Posterior vena cava (tissue), 2 donors: ENCODE results near the gene PFAS. TPM values are rescaled to one million over a fixed set of nuclear protein-coding genes. Genes with fewer than 3 reads are reported as not detected.

ENCODE experiments used
- DNase-seq: peaks from one replicate; pipeline ENCODE4 v3.0.0-alpha.2; 2020; ENCODE audit warnings: low spot score
- intact Hi-C, 2 donors: fragments of 100-400 bp; cut with DNase I; formaldehyde crosslinking; loops; one replicate each; pipeline versions ENCODE4 v1.14.1 to v1.14.2; 2022 to 2023
- total RNA-seq, 2 donors: library from RNA; stranded (reverse); fragmentation: NEBNext Ultra II Directional; extraction: Animal tissue kit (Norgen Biotek cat#: 25700); gene quantifications; one replicate each; pipeline ENCODE4 v1.2.1, GENCODE V29; 2021
- donor health status: DM: yes; HTN: yes; CAD: no.
- donor health status: DM: yes; HTN: yes; CAD: no.

The PFAS gene
- total RNA-seq, 2 donors from 2014 or later = 20.3 to 23.9 TPM

- intact Hi-C loops = loop anchor here in 1 of 2 donors (5.0 kb wide), 1 partner anchor 100 kb away; no protein-coding TSS in a partner anchor
- no peak for DNase-seq
Measured at GRCh38 chr17:8287651-8288335, 38.7 kb downstream of the PFAS start.

- intact Hi-C loops = loop anchor here in 1 of 2 donors (5.0 kb wide), 1 partner anchor 101 kb away; no protein-coding TSS in a partner anchor
Measured at GRCh38 chr17:8288336-8289102, 39.4 kb downstream of the PFAS start, which contains the start of gene RANGRF. TSS of gene RANGRF (plus strand) at chr17:8288670. CDS start at chr17:8288789, 119 bp downstream.

DNA sequence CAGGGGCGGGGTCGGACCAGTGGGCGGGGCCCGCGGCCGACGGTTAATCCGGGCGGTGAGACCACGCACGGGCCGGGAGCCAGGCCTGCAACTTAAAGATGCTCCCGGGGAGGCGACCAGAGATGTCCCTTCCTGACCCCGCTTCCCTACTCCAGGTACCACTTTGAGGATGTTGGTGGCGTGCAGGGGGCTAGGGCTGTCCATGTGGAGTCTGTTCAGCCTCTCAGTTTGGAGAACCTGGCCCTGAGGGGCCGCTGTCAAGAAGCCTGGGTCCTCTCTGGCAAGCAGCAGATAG lies 40.0 kb downstream of the PFAS start:
- no peak for DNase-seq
- intact Hi-C loops = loop anchor here in 1 of 2 donors (5.0 kb wide), 1 partner anchor 102 kb away; no protein-coding TSS in a partner anchor

More at GRCh38 chr17:8288336-8289102, 39.4 kb downstream of the PFAS start, which contains the start of gene RANGRF:
- DNase-seq = peak; percentile 96

- intact Hi-C loops = no loop called here
- DNase-seq = no peak
Measured at GRCh38 chr17:8290043-8290442, 41.0 kb downstream of the PFAS start.

- DNase-seq = no peak
- intact Hi-C loops = no loop called here
Measured at GRCh38 chr17:8292639-8293395, 43.7 kb downstream of the PFAS start.

- intact Hi-C loops = no loop called here
Measured at GRCh38 chr17:8294361-8294760, 45.3 kb downstream of the PFAS start.

GRCh38 chr17:8294814-8295316 lies 45.8 kb downstream of the PFAS start:
- no peak for DNase-seq
- intact Hi-C loops = no loop called here

More at GRCh38 chr17:8294361-8294760, 45.3 kb downstream of the PFAS start:
- no peak for DNase-seq

DNA sequence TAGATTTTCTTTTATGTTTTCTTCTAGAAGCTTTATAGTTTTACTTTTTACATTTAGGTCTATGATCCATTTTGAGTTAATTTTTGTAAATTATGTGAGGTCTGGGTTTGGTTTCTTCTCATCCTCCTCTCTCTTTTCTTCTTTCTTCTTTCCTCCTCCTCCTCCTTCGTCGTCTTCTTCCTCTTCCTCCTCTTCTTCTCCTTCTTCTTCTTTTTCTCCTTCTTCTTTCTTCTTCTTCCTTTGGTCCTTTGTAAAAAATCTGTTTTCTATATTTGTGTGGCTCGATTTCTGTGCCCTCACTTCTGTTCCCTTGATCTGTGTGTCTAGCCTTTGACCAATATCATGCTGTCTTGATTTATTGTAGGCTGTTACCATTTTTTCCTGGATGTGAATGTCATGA lies 51.1 kb downstream of the PFAS start:
- no peak for DNase-seq
- intact Hi-C loops = loop anchor here (5.0 to 10.0 kb wide), 2 partner anchors 225 to 903 kb away; no protein-coding TSS in a partner anchor

DNA sequence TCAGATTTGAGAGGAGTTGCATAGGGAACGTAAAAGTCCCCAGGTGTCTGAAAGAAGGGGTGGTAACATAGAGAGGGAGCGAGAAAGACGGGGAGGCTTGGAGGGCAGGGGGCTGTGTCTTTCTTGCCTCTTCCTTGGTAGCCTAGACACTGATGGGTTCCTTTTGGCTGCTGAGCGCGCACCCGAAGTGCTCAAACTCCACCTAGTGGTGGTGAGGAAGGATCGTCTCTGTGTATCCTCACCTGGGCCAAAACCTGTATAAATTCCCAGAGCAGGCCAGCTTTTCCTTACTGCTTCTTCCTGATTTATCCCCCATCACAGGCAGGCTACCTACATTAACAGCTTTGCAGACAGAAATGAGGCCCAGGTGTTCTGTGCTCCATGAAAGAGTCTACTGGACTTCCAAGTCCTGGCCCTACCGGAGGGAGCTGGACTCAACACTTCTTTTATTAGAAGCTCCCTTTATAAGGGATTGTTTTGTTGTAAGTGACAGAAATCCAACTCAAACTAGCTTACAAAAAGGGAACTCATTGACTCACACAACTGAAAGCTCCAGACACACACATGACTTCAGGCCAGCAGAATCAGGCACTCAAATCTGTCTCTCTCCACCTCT lies 51.6 kb downstream of the PFAS start:
- DNase-seq = no peak
- intact Hi-C loops = loop anchor here (5.0 to 10.0 kb wide), 2 partner anchors 226 to 903 kb away; no protein-coding TSS in a partner anchor

DNA sequence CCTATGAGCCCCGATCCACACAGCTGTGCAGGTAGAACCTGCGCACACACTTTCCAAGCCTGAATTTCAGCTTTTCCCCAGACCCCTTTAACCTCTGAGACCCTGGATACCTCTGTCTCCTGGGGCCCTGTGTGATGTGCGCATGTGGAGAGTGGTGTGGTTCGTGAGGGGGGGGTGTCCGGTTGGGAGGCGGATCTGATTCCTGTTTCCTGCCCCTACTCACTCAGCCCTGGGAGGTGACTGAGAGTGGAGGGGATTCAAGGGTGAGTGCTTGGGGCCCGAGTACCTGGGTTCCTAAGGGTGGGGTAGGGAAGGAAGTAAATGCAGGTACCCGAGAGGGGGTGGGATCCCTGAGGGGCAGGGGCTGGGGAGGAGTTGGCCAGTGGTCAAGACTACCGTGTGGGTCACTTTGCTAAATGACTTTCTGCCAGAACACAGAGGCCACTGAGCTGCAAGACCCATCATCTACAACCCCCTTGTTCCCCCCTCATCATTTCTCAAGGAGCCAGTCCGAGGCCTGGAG lies 61.6 kb downstream of the PFAS start:
- intact Hi-C loops = no loop called here
- no peak for DNase-seq

DNA sequence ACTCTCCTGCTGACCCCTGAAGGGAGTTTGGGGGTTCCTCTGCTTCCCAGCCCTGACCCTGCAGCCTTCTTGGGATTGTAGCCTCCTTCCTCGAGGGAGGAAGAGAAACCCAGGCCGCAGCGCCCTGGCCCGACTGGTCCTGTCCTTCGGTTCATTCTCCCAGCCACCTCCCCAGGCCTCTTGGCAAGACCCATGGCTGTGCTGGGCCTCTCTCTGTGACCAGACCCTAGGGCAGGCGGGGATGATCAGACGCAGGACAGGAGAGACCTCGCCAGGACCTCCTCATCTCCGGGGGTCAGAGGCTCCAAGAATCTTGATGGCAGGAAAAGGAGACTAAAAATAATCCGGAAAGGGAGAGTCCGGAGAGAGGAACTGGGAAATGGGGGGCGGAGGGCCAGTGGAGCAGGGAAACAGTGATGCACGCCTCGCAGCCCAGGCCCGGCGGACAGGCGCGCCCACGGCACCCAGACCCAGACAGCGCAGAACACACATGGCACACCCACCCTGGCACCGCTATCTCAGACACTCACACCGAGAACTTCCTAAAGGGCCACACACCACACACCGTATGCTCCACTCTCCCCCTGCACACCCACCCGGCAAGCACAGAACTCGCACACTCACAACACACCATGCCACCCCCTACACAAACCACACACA lies 62.2 kb downstream of the PFAS start:
- no peak for DNase-seq
- intact Hi-C loops = no loop called here

- intact Hi-C loops = no loop called here
- no peak for DNase-seq
Measured at GRCh38 chr17:8312251-8312650, 63.2 kb downstream of the PFAS start.

GRCh38 chr17:8312726-8313600 lies 63.9 kb downstream of the PFAS start:
- intact Hi-C loops = no loop called here
- DNase-seq = no peak

DNA sequence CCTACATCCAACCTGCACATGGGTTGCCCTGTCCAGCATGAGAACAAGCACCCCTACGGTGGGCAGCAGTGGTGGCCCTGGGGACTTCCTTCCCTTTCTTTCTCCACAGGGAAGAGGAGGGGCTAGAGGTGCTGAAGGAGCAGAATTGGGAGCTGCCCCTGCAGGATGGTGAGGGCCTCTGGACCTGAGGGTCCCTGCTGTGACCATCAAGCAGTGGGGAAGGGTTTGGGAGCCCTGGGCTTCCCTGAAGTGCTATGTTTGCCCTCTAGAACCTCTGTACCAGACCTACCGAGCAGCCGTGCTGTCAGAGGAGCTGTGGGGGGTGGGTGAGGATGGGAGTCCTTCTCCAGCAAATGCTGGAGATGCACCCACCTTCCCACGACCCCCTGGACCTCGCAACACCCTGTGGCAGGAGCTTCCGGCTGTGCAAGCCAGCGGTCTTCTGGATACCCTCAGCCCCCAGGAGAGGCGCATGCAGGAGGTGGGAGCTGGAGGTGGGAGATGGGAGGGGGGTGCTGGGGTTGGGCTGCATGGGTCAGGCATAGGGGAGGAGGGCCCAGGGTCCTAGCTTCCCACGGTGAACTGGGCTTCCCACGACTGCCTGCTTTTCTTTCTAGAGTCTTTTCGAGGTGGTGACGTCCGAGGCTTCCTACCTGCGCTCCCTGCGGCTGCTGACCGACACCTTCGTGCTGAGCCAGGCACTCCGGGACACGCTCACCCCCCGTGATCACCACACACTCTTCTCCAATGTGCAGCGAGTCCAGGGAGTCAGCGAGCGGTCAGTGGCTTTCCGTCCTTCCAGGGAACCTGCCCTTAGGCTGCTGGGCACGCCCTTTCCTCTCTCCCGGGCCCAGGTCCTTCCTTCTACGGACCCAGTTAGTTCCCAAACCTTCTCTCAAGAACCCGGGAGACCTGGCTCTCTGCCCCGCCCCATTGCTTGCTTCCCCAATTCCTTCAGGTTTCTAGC lies 66.0 kb downstream of the PFAS start:
- intact Hi-C loops = no loop called here
- DNase-seq = no peak

GRCh38 chr17:8315764-8316217 lies 66.7 kb downstream of the PFAS start:
- no peak for DNase-seq
- intact Hi-C loops = no loop called here
